HepG2 (cell line): Measurements from ENCODE around the gene PCIF1. TPM values are rescaled to one million over a fixed set of nuclear protein-coding genes. Genes with fewer than 3 reads are reported as not detected.

Experiments used
- CTCF ChIP-seq: sonication (generic); formaldehyde crosslinking; IDR thresholded peaks from 2 replicates; pipeline ENCODE4 v1.5.0; 2020; ENCODE audit warnings: mild to moderate bottlenecking, missing genetic modification reagents, moderate library complexity
- E2F5 ChIP-seq: sonication (generic); formaldehyde crosslinking; conservative IDR thresholded peaks from 2 replicates; pipeline ENCODE4 v1.4.0; 2020; ENCODE audit warnings: missing genetic modification reagents
- HMG20A ChIP-seq: IDR thresholded peaks from 2 replicates; pipeline ENCODE4 v1.6.1; 2016; ENCODE audit warnings: borderline replicate concordance
- IKZF1 ChIP-seq: fragments of 450-650 bp; IDR thresholded peaks from 2 replicates; pipeline ENCODE4 v1.7.1; 2016
- IRF2 ChIP-seq: IDR thresholded peaks from 2 replicates; pipeline ENCODE4 v1.6.1; 2018; ENCODE audit warnings: missing genetic modification reagents, missing compliant biosample characterization
- LRRFIP1 ChIP-seq: sonication (generic); formaldehyde crosslinking; conservative IDR thresholded peaks from 2 replicates; pipeline ENCODE4 v1.4.0; 2020; ENCODE audit warnings: missing genetic modification reagents
- RNF219 ChIP-seq: sonication (generic); formaldehyde crosslinking; IDR thresholded peaks from 2 replicates; pipeline ENCODE4 v1.5.0; 2020; ENCODE audit warnings: mild to moderate bottlenecking, missing genetic modification reagents
- U2AF2 ChIP-seq: fragments of 200-400 bp; formaldehyde crosslinking; IDR thresholded peaks from 2 replicates; pipeline ENCODE4 v1.6.1; 2017; ENCODE audit warnings: low read depth, mild to moderate bottlenecking, low read length
- ZBTB2 ChIP-seq: sonication (generic); formaldehyde crosslinking; IDR thresholded peaks from 2 replicates; pipeline ENCODE4 v1.8.0; 2022; ENCODE audit warnings: low read depth, missing genetic modification reagents
- ZNF121 ChIP-seq: sonication (generic); formaldehyde crosslinking; IDR thresholded peaks from 2 replicates; pipeline ENCODE4 v1.5.0; 2020; ENCODE audit warnings: mild to moderate bottlenecking, missing genetic modification reagents
- ZNF383 ChIP-seq: sonication (generic); formaldehyde crosslinking; IDR thresholded peaks from 2 replicates; pipeline ENCODE4 v1.4.0; 2020; ENCODE audit warnings: missing genetic modification reagents, mild to moderate bottlenecking, borderline replicate concordance
- ZNF552 ChIP-seq: sonication (generic); formaldehyde crosslinking; IDR thresholded peaks from 2 replicates; pipeline ENCODE4 v1.9.0; 2022; ENCODE audit warnings: missing genetic modification reagents, mild to moderate bottlenecking, borderline replicate concordance
- ZNF639 ChIP-seq: conservative IDR thresholded peaks from 2 replicates; pipeline ENCODE4 v1.6.1; 2018; ENCODE audit warnings: missing genetic modification reagents
- ZNF816 ChIP-seq: sonication (generic); formaldehyde crosslinking; IDR thresholded peaks from 2 replicates; pipeline ENCODE4 v1.8.0; 2022; ENCODE audit warnings: missing genetic modification reagents, mild to moderate bottlenecking, borderline replicate concordance
- ZSCAN30 ChIP-seq: sonication (generic); formaldehyde crosslinking; IDR thresholded peaks from 2 replicates; pipeline ENCODE4 v1.5.0; 2020; ENCODE audit warnings: mild to moderate bottlenecking, missing genetic modification reagents
- polyA plus RNA-seq, 8 experiments: library from polyadenylated mRNA; depleted of rRNA in 3 of 8; stranded (reverse) in 7 of 8; unstranded in 1 of 8; fragments of >200 nt; fragmentation: Illumina TruSeq in 4 of 8; extraction: Trizol in 4 of 8; gene quantifications; 2 replicates each; pipeline versions ENCODE4 v1.2.1 to v1.2.3, GENCODE V29; 2011 to 2016; ENCODE audit warnings: low read depth in 4 of 8, missing spikeins in 1 of 8, mixed read lengths in 1 of 8; ENCODE audit not compliant: insufficient read depth in 1 of 8
- total RNA-seq, 5 experiments: library from RNA; depleted of rRNA; stranded (reverse); fragments of >200 nt; fragmentation: Illumina TruSeq; extraction: Trizol; gene quantifications; 2 replicates each; pipeline ENCODE4 v1.2.3, GENCODE V29; 2016; ENCODE audit warnings: low read depth in 1 of 5

The PCIF1 gene
- total and polyA plus RNA-seq, 2 of the 13 experiments (the other 11 are each of a cell fraction or from before 2014, with no cell fraction given) = 20.9 to 24.4 TPM

- peak; percentile 98; the same call in 1 of the 2 replicates for TF ChIP-seq RNF219 (CRISPR knock-in tag)
- peak; percentile 23; the same call in 1 of the 2 replicates for TF ChIP-seq HMG20A (CRISPR knock-in tag)
- TF ChIP-seq CTCF (CRISPR knock-in tag) = peak; percentile 60
- TF ChIP-seq IRF2 = peak; percentile 79
- peak; percentile 52; the same call in 1 of the 2 replicates for TF ChIP-seq ZNF121 (CRISPR knock-in tag)
- peak; percentile 96 for TF ChIP-seq U2AF2
- peak; percentile 93 for TF ChIP-seq ZBTB2 (CRISPR knock-in tag)
- TF ChIP-seq ZSCAN30 (CRISPR knock-in tag) = peak; percentile 99
- TF ChIP-seq IKZF1 = no peak
- TF ChIP-seq LRRFIP1 (CRISPR knock-in tag) = peak; percentile 50; the same call in 1 of the 2 replicates
- TF ChIP-seq ZNF552 (CRISPR knock-in tag) = peak; percentile 92
- peak; percentile 99 for TF ChIP-seq ZNF816 (CRISPR knock-in tag)
- TF ChIP-seq ZNF639 (CRISPR knock-in tag) = peak; percentile 94
- TF ChIP-seq ZNF383 (CRISPR knock-in tag) = no peak
- TF ChIP-seq E2F5 (CRISPR knock-in tag) = no peak; the same call in 1 of the 2 replicates
Observed at GRCh38 chr20:45971675-45972499, 37.4 kb downstream of the PCIF1 start, which contains the start of gene ZNF335 (continued).
